ENCODE results near the gene KLRF2.

The KLRF2 gene

DNA sequence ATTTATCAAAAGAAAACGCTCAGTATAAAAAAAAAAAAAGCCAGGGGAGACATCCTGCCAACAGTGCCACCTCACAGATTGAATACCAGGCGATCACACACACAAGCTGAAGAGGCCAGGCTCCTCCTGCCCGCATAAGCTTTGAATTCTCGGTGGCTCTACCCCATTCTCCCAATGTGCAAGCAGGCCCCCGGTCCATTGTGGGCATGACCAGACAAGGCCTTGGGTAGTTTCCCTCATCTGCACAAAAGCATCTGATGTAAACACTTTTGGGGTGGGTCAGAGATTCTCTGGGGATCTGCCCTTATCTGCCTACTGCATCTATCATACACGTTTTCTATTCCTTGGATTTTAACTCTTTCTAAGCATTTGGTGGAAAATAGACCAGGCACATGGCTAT, 16.2 kb downstream of the KLRF2 start:
- Histone ChIP-seq H3K18ac (ENCODE audit: low read depth in 1 of 2, low read length in 2 of 2) (no peak overlapping the region), H2BK15ac (ENCODE audit: low read depth, poor library complexity, severe bottlenecking) (no peak overlapping the region), H2AFZ (ENCODE audit: low read depth, low read length) (no peak overlapping the region), H3K9me3 (ENCODE audit: control insufficient read depth, low read length) (peaks cover 4% of the 10 kb centered on the region), H2BK5ac (ENCODE audit: low read depth, low read length, poor library complexity, severe bottlenecking) (no peak overlapping the region), H4K91ac (ENCODE audit: low read length) (no peak overlapping the region), H3K4me1 (ENCODE audit: control insufficient read depth, insufficient read depth, low read depth, low read length) (no peaks in the 10 kb centered on the region), H3K14ac (ENCODE audit: low read length in 2 of 2) (no peak overlapping the region), H2BK120ac (ENCODE audit: low read depth, low read length) (no peak overlapping the region), H4K8ac (ENCODE audit: low read length) (peak overlapping the region; percentile 71), H2BK12ac (ENCODE audit: low read length in 2 of 2) (peak overlapping the region in 1 of 2 experiments; percentile 60), H3K27me3 (ENCODE audit: control insufficient read depth in 1 of 2, insufficient read depth in 1 of 2, low read length in 2 of 2) (no peaks in the 10 kb centered on the region), H3K4me2 (ENCODE audit: low read length, poor library complexity, severe bottlenecking) (no peak overlapping the region), H3K4ac (ENCODE audit: low read depth in 1 of 2, low read length in 2 of 2) (no peak overlapping the region), H3K27ac (ENCODE audit: low read length, poor library complexity, severe bottlenecking) (no peak overlapping the region), H3K79me1 (replicated peaks; ENCODE audit: low read length, poor library complexity, severe bottlenecking) (no peaks in the 10 kb centered on the region), H3K4me3 (ENCODE audit: insufficient read depth in 1 of 2, low read depth in 1 of 2, low read length in 2 of 2) (no peak overlapping the region), H2AK5ac (ENCODE audit: low read length, severe bottlenecking) (no peak overlapping the region), H3K23ac (ENCODE audit: low read length in 2 of 2) (no peak overlapping the region), H3K36me3 (ENCODE audit: control insufficient read depth in 1 of 2, insufficient read depth in 2 of 2, low read depth in 1 of 2, low read length in 2 of 2) (no peaks in the 10 kb centered on the region), H3K9ac (ENCODE audit: low read length) (no peak overlapping the region)
- 90% methylated on average over 5 of the region's 6 CpGs for WGBS
- no peak for DNase-seq

DNA sequence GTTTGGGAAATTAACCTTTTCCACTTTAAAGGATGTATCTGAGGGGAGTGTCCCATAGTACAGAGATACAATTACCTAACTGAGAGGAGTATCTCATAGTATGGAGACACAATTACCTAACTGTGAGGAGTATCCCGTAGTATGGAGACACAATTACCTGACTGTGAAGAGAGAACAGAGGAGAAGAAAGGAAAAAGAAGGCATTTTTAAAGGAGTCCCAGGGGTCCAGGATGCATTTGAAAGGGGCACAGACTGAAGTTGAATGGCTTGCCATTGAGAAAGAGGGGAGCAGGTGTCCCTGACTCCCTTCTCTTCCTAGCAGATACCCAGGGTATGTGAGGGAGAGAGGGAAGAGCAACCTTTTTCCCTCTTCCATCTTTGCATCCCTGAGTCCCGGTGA, 17.9 kb downstream of the KLRF2 start:
- peak overlapping the region; percentile 15 for H4K8ac ChIP-seq (ENCODE audit: low read length)
- H2AFZ ChIP-seq (ENCODE audit: low read depth, low read length) = no peak overlapping the region
- H3K4ac ChIP-seq (ENCODE audit: low read depth in 1 of 2, low read length in 2 of 2) = no peak overlapping the region
- H3K79me1 ChIP-seq (replicated peaks; ENCODE audit: low read length, poor library complexity, severe bottlenecking) = no peaks in the 10 kb centered on the region
- H3K23ac ChIP-seq (ENCODE audit: low read length in 2 of 2) = no peak overlapping the region
- H2BK15ac ChIP-seq (ENCODE audit: low read depth, poor library complexity, severe bottlenecking) = no peak overlapping the region
- H2BK120ac ChIP-seq (ENCODE audit: low read depth, low read length) = no peak overlapping the region
- no peak for DNase-seq
- H2BK5ac ChIP-seq (ENCODE audit: low read depth, low read length, poor library complexity, severe bottlenecking) = no peak overlapping the region
- H3K27me3 ChIP-seq (ENCODE audit: control insufficient read depth in 1 of 2, insufficient read depth in 1 of 2, low read length in 2 of 2) = no peaks in the 10 kb centered on the region
- WGBS = 97% methylated on average over 2 of the region's 2 CpGs
- no peak overlapping the region for H3K18ac ChIP-seq (ENCODE audit: low read depth in 1 of 2, low read length in 2 of 2)
- no peak overlapping the region for H4K91ac ChIP-seq (ENCODE audit: low read length)
- H3K36me3 ChIP-seq (ENCODE audit: control insufficient read depth in 1 of 2, insufficient read depth in 2 of 2, low read depth in 1 of 2, low read length in 2 of 2) = no peaks in the 10 kb centered on the region
- H3K9me3 ChIP-seq (ENCODE audit: control insufficient read depth, low read length) = peaks cover 5% of the 10 kb centered on the region
- H3K27ac ChIP-seq (ENCODE audit: low read length, poor library complexity, severe bottlenecking) = no peak overlapping the region
- H3K4me3 ChIP-seq (ENCODE audit: insufficient read depth in 1 of 2, low read depth in 1 of 2, low read length in 2 of 2) = no peak overlapping the region
- H3K9ac ChIP-seq (ENCODE audit: low read length) = no peak overlapping the region
- H3K4me2 ChIP-seq (ENCODE audit: low read length, poor library complexity, severe bottlenecking) = no peak overlapping the region
- H3K4me1 ChIP-seq (ENCODE audit: control insufficient read depth, insufficient read depth, low read depth, low read length) = no peaks in the 10 kb centered on the region
- no peak overlapping the region for H3K14ac ChIP-seq (ENCODE audit: low read length in 2 of 2)
- no peak overlapping the region for H2AK5ac ChIP-seq (ENCODE audit: low read length, severe bottlenecking)
- H2BK12ac ChIP-seq (ENCODE audit: low read length in 2 of 2) = no peak overlapping the region

DNA sequence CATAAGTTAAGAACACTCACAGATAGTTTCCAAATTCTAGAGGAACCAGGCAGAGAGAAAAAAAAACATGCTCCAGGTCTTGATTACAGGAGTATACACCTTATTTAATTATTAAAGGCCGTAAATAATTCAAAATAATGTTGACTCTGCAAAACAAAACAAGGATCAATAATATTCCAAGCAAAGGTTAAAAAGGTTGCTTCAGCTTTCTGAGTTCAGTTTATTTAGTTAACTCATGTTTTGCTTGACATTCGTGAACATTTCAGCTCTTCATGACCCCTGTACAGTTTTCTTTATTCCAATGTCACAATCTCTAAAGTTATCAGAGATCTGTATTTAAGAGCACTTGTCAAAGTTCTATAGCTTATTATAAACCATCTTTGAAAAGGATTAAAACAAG, 19.6 kb downstream of the KLRF2 start:
- no peak overlapping the region for H2BK5ac ChIP-seq (ENCODE audit: low read depth, low read length, poor library complexity, severe bottlenecking)
- H2BK12ac ChIP-seq (ENCODE audit: low read length in 2 of 2) = no peak overlapping the region
- H2AK5ac ChIP-seq (ENCODE audit: low read length, severe bottlenecking) = no peak overlapping the region
- no peak overlapping the region for H3K4ac ChIP-seq (ENCODE audit: low read depth in 1 of 2, low read length in 2 of 2)
- no peak overlapping the region for H3K4me3 ChIP-seq (ENCODE audit: insufficient read depth in 1 of 2, low read depth in 1 of 2, low read length in 2 of 2)
- no peak overlapping the region for H3K27ac ChIP-seq (ENCODE audit: low read length, poor library complexity, severe bottlenecking)
- H3K23ac ChIP-seq (ENCODE audit: low read length in 2 of 2) = no peak overlapping the region
- H2AFZ ChIP-seq (ENCODE audit: low read depth, low read length) = no peak overlapping the region
- H3K79me1 ChIP-seq (replicated peaks; ENCODE audit: low read length, poor library complexity, severe bottlenecking) = no peaks in the 10 kb centered on the region
- no peak overlapping the region for H4K91ac ChIP-seq (ENCODE audit: low read length)
- no peak overlapping the region for H3K9ac ChIP-seq (ENCODE audit: low read length)
- H3K4me2 ChIP-seq (ENCODE audit: low read length, poor library complexity, severe bottlenecking) = no peak overlapping the region
- H2BK15ac ChIP-seq (ENCODE audit: low read depth, poor library complexity, severe bottlenecking) = no peak overlapping the region
- peaks cover 5% of the 10 kb centered on the region for H3K9me3 ChIP-seq (ENCODE audit: control insufficient read depth, low read length)
- no peaks in the 10 kb centered on the region for H3K27me3 ChIP-seq (ENCODE audit: control insufficient read depth in 1 of 2, insufficient read depth in 1 of 2, low read length in 2 of 2)
- H3K4me1 ChIP-seq (ENCODE audit: control insufficient read depth, insufficient read depth, low read depth, low read length) = no peaks in the 10 kb centered on the region
- H3K36me3 ChIP-seq (ENCODE audit: control insufficient read depth in 1 of 2, insufficient read depth in 2 of 2, low read depth in 1 of 2, low read length in 2 of 2) = no peaks in the 10 kb centered on the region
- no peak for DNase-seq
- no CpG with 5 or more reads among the region's 2 CpGs for WGBS
- H3K18ac ChIP-seq (ENCODE audit: low read depth in 1 of 2, low read length in 2 of 2) = no peak overlapping the region
- H2BK120ac ChIP-seq (ENCODE audit: low read depth, low read length) = no peak overlapping the region
- H4K8ac ChIP-seq (ENCODE audit: low read length) = no peak overlapping the region
- H3K14ac ChIP-seq (ENCODE audit: low read length in 2 of 2) = no peak overlapping the region

DNA sequence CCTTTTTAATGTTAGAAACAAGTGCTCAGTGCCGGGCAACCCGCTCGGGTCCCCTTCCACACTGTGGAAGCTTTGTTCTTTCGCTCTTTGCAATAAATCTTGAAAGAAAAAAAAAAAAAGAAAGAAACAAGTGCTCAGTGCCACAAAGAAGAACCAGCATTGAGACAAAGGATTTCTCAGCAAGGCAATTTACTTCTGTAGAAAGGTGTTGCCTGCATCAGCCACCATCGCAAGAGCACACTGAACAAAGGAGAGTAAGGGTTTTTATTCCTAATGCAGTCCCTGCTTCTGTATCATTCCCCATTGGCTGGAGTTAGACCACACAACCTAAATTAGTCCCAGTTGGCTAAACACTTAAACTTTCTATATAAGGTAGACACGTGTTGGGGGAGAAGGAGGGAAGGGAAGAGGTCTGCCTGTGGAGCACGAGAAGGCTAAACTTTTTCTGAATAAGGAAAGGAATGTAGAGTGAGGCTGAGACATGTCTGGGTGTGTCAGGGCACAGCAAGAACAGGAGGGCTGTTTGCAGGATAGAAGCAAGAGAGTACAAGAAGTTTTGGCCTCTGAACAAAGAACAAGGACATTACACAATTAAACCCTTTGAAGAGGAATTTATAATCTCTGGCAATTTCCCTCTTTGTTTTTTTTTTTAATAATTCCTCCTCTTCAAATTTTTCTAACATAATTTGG, 21.4 kb downstream of the KLRF2 start:
- no peak overlapping the region for H3K18ac ChIP-seq (ENCODE audit: low read depth in 1 of 2, low read length in 2 of 2)
- H3K4ac ChIP-seq (ENCODE audit: low read depth in 1 of 2, low read length in 2 of 2) = no peak overlapping the region
- H3K9ac ChIP-seq (ENCODE audit: low read length) = no peak overlapping the region
- no peak overlapping the region for H2BK15ac ChIP-seq (ENCODE audit: low read depth, poor library complexity, severe bottlenecking)
- no peak overlapping the region for H3K4me2 ChIP-seq (ENCODE audit: low read length, poor library complexity, severe bottlenecking)
- H3K36me3 ChIP-seq (ENCODE audit: control insufficient read depth in 1 of 2, insufficient read depth in 2 of 2, low read depth in 1 of 2, low read length in 2 of 2) = no peaks in the 10 kb centered on the region
- no peak overlapping the region for H3K4me3 ChIP-seq (ENCODE audit: insufficient read depth in 1 of 2, low read depth in 1 of 2, low read length in 2 of 2)
- no peak overlapping the region for H2BK5ac ChIP-seq (ENCODE audit: low read depth, low read length, poor library complexity, severe bottlenecking)
- H3K23ac ChIP-seq (ENCODE audit: low read length in 2 of 2) = no peak overlapping the region
- H2BK12ac ChIP-seq (ENCODE audit: low read length in 2 of 2) = no peak overlapping the region
- 85% methylated on average over 6 of the region's 7 CpGs for WGBS
- no peaks in the 10 kb centered on the region for H3K79me1 ChIP-seq (replicated peaks; ENCODE audit: low read length, poor library complexity, severe bottlenecking)
- H2AK5ac ChIP-seq (ENCODE audit: low read length, severe bottlenecking) = no peak overlapping the region
- no peak overlapping the region for H2AFZ ChIP-seq (ENCODE audit: low read depth, low read length)
- no peak overlapping the region for H2BK120ac ChIP-seq (ENCODE audit: low read depth, low read length)
- no peak for DNase-seq
- H4K8ac ChIP-seq (ENCODE audit: low read length) = no peak overlapping the region
- peaks cover 6% of the 10 kb centered on the region for H3K9me3 ChIP-seq (ENCODE audit: control insufficient read depth, low read length)
- H4K91ac ChIP-seq (ENCODE audit: low read length) = no peak overlapping the region
- no peaks in the 10 kb centered on the region for H3K4me1 ChIP-seq (ENCODE audit: control insufficient read depth, insufficient read depth, low read depth, low read length)
- no peak overlapping the region for H3K14ac ChIP-seq (ENCODE audit: low read length in 2 of 2)
- no peak overlapping the region for H3K27ac ChIP-seq (ENCODE audit: low read length, poor library complexity, severe bottlenecking)
- H3K27me3 ChIP-seq (ENCODE audit: control insufficient read depth in 1 of 2, insufficient read depth in 1 of 2, low read length in 2 of 2) = no peaks in the 10 kb centered on the region
